GM21367 (cell line): ENCODE data around the gene HS3ST2.
"Not testable (repeated sequence)": the region's sequence is repeated elsewhere in the genome, so short reads cannot be mapped to it uniquely, and the experiment has no call there.

Experiments used
- ATAC-seq: cut with Tn5 transposase; IDR thresholded peaks from one replicate; pipeline ENCODE4 v1.9.1; 2021; ENCODE audit not compliant: unreplicated experiment

HS3ST2 gene

GRCh38 chr16:22813223-22813947 is 577 bp upstream of the HS3ST2 start:
- ATAC-seq, result no peak

GRCh38 chr16:22814711-22815105 is 746 bp downstream of the HS3ST2 start:
- ATAC-seq, result no peak

GRCh38 chr16:22815863-22816262 is 1.9 kb downstream of the HS3ST2 start:
- ATAC-seq, result no peak

- ATAC-seq, result no peak
These were observed 2.5 kb downstream of the HS3ST2 start for GRCh38 chr16:22816475-22816874.

- ATAC-seq, result not testable (repeated sequence)
These were observed 4.8 kb downstream of the HS3ST2 start for GRCh38 chr16:22818736-22819135.

- ATAC-seq, result no peak
These were observed 24.7 kb downstream of the HS3ST2 start for GRCh38 chr16:22838681-22839080.

- ATAC-seq, result not testable (repeated sequence)
These were observed 28.1 kb downstream of the HS3ST2 start for GRCh38 chr16:22842031-22842430.

- ATAC-seq, result no peak
These were observed 29.2 kb downstream of the HS3ST2 start for GRCh38 chr16:22843122-22843521.

GRCh38 chr16:22843856-22844255 is 29.9 kb downstream of the HS3ST2 start:
- no peak for ATAC-seq

GRCh38 chr16:22844416-22844815 is 30.5 kb downstream of the HS3ST2 start:
- ATAC-seq, result no peak

- no peak for ATAC-seq
These were observed 33.1 kb downstream of the HS3ST2 start for GRCh38 chr16:22847100-22847499.

- no peak for ATAC-seq
These were observed 33.7 kb downstream of the HS3ST2 start for GRCh38 chr16:22847690-22848089.

- ATAC-seq, result no peak
These were observed 34.5 kb downstream of the HS3ST2 start for GRCh38 chr16:22848451-22848850.

- no peak for ATAC-seq
These were observed 35.6 kb downstream of the HS3ST2 start for GRCh38 chr16:22849517-22849916.

- ATAC-seq, result no peak
These were observed 41.3 kb downstream of the HS3ST2 start for GRCh38 chr16:22855231-22855630.

GRCh38 chr16:22857296-22858025 is 43.5 kb downstream of the HS3ST2 start:
- no peak for ATAC-seq

- ATAC-seq, result no peak
These were observed 46.0 kb downstream of the HS3ST2 start for GRCh38 chr16:22859925-22860324.

- no peak for ATAC-seq
These were observed 47.6 kb downstream of the HS3ST2 start for GRCh38 chr16:22861580-22861979.

- no peak for ATAC-seq
These were observed 48.1 kb downstream of the HS3ST2 start for GRCh38 chr16:22862046-22862445.

GRCh38 chr16:22864375-22864774 is 50.4 kb downstream of the HS3ST2 start:
- ATAC-seq, result no peak

- no peak for ATAC-seq
These were observed 54.7 kb downstream of the HS3ST2 start for GRCh38 chr16:22868593-22869224.

- ATAC-seq, result no peak
These were observed 57.9 kb downstream of the HS3ST2 start for GRCh38 chr16:22871861-22872260.
